ENCODE results near the gene MRPS25. TPM values are rescaled to one million over a fixed set of nuclear protein-coding genes. Genes with fewer than 3 reads are reported as not detected.

MRPS25 gene
- total RNA-seq, 1 donor from 2014 or later, result 105 TPM

GRCh38 chr3:15052335-15053242, 12.5 kb downstream of the MRPS25 start:
- Mint-ChIP-seq H3K27ac (no peak overlapping the region), H3K36me3 (ENCODE audit: low read depth) (peaks cover 39% of the 10 kb centered on the region)

GRCh38 chr3:15051531-15051930, 13.6 kb downstream of the MRPS25 start:
- Mint-ChIP-seq H3K4me1 (ENCODE audit: low read depth) (peaks cover 16% of the 10 kb centered on the region), H3K27me3 (ENCODE audit: insufficient read depth) (no peaks in the 10 kb centered on the region), H3K4me3 (no peak overlapping the region), H3K36me3 (ENCODE audit: low read depth) (peaks cover 40% of the 10 kb centered on the region), H3K27ac (no peak overlapping the region), H3K9me3 (no peaks in the 10 kb centered on the region)
- intact Hi-C loops (cut with micrococcal nuclease), result loop anchor here (2.0 to 5.0 kb wide), 2 partner anchors 13 to 124 kb away; partner anchors contain the start of gene MRPS25
- peak; percentile 17 for DNase-seq (ENCODE audit: low spot score)

More at GRCh38 chr3:15052335-15053242, 12.5 kb downstream of the MRPS25 start:
- H3K4me3 Mint-ChIP-seq, result no peak overlapping the region
- intact Hi-C loops (cut with micrococcal nuclease), result loop anchor here (5.0 kb wide), 1 partner anchor 125 kb away; no protein-coding TSS in a partner anchor
- DNase-seq (ENCODE audit: low spot score), result no peak
- H3K4me1 Mint-ChIP-seq (ENCODE audit: low read depth), result peaks cover 21% of the 10 kb centered on the region
- H3K9me3 Mint-ChIP-seq, result no peaks in the 10 kb centered on the region
- no peaks in the 10 kb centered on the region for H3K27me3 Mint-ChIP-seq (ENCODE audit: insufficient read depth)

- H3K27ac Mint-ChIP-seq, result peak overlapping the region; percentile 26
- no peaks in the 10 kb centered on the region for H3K27me3 Mint-ChIP-seq (ENCODE audit: insufficient read depth)
- DNase-seq (ENCODE audit: low spot score), result no peak
- H3K36me3 Mint-ChIP-seq (ENCODE audit: low read depth), result peaks cover 44% of the 10 kb centered on the region
- intact Hi-C loops (cut with micrococcal nuclease), result loop anchor here (2.0 to 5.0 kb wide), 2 partner anchors 14 to 123 kb away; partner anchors contain the start of gene MRPS25
- H3K4me1 Mint-ChIP-seq (ENCODE audit: low read depth), result peaks cover 18% of the 10 kb centered on the region
- H3K9me3 Mint-ChIP-seq, result no peaks in the 10 kb centered on the region
- no peak overlapping the region for H3K4me3 Mint-ChIP-seq
Observed at GRCh38 chr3:15050405-15051092, 14.6 kb downstream of the MRPS25 start.

- intact Hi-C loops (cut with micrococcal nuclease), result no loop called here
- Mint-ChIP-seq H3K27me3 (ENCODE audit: insufficient read depth) (no peaks in the 10 kb centered on the region), H3K4me3 (no peak overlapping the region), H3K27ac (no peak overlapping the region), H3K36me3 (ENCODE audit: low read depth) (peaks cover 45% of the 10 kb centered on the region), H3K9me3 (no peaks in the 10 kb centered on the region), H3K4me1 (ENCODE audit: low read depth) (peaks cover 18% of the 10 kb centered on the region)
- no peak for DNase-seq (ENCODE audit: low spot score)
Observed at GRCh38 chr3:15049584-15049983, 15.5 kb downstream of the MRPS25 start.

GRCh38 chr3:15045667-15046066, 19.4 kb downstream of the MRPS25 start:
- H3K4me3 Mint-ChIP-seq, result no peak overlapping the region
- peaks cover 49% of the 10 kb centered on the region for H3K36me3 Mint-ChIP-seq (ENCODE audit: low read depth)
- DNase-seq (ENCODE audit: low spot score), result no peak
- H3K9me3 Mint-ChIP-seq, result no peaks in the 10 kb centered on the region
- intact Hi-C loops (cut with micrococcal nuclease), result no loop called here
- no peaks in the 10 kb centered on the region for H3K27me3 Mint-ChIP-seq (ENCODE audit: insufficient read depth)
- H3K27ac Mint-ChIP-seq, result peak overlapping the region; percentile 35
- H3K4me1 Mint-ChIP-seq (ENCODE audit: low read depth), result peaks cover 34% of the 10 kb centered on the region

GRCh38 chr3:15044326-15044725, 20.8 kb downstream of the MRPS25 start:
- peaks cover 34% of the 10 kb centered on the region for H3K4me1 Mint-ChIP-seq (ENCODE audit: low read depth)
- no peak overlapping the region for H3K4me3 Mint-ChIP-seq
- no peaks in the 10 kb centered on the region for H3K9me3 Mint-ChIP-seq
- intact Hi-C loops (cut with micrococcal nuclease), result no loop called here
- no peak for DNase-seq (ENCODE audit: low spot score)
- peaks cover 46% of the 10 kb centered on the region for H3K36me3 Mint-ChIP-seq (ENCODE audit: low read depth)
- peak overlapping the region; percentile 69 for H3K27ac Mint-ChIP-seq
- H3K27me3 Mint-ChIP-seq (ENCODE audit: insufficient read depth), result no peaks in the 10 kb centered on the region

- intact Hi-C loops (cut with micrococcal nuclease), result no loop called here
- Mint-ChIP-seq H3K36me3 (ENCODE audit: low read depth) (peaks cover 46% of the 10 kb centered on the region), H3K27me3 (ENCODE audit: insufficient read depth) (no peaks in the 10 kb centered on the region)
Observed at GRCh38 chr3:15043408-15044171, 21.5 kb downstream of the MRPS25 start.

GRCh38 chr3:15042936-15043335, 22.2 kb downstream of the MRPS25 start:
- Mint-ChIP-seq H3K9me3 (no peaks in the 10 kb centered on the region), H3K4me3 (no peak overlapping the region), H3K27ac (no peak overlapping the region), H3K27me3 (ENCODE audit: insufficient read depth) (no peaks in the 10 kb centered on the region), H3K36me3 (ENCODE audit: low read depth) (peaks cover 44% of the 10 kb centered on the region), H3K4me1 (ENCODE audit: low read depth) (peaks cover 34% of the 10 kb centered on the region)
- intact Hi-C loops (cut with micrococcal nuclease), result no loop called here
- DNase-seq (ENCODE audit: low spot score), result no peak

More at GRCh38 chr3:15043408-15044171, 21.5 kb downstream of the MRPS25 start:
- Mint-ChIP-seq H3K4me1 (ENCODE audit: low read depth) (peaks cover 34% of the 10 kb centered on the region), H3K27ac (no peak overlapping the region), H3K4me3 (no peak overlapping the region), H3K9me3 (no peaks in the 10 kb centered on the region)
- no peak for DNase-seq (ENCODE audit: low spot score)

GRCh38 chr3:15041950-15042349, 23.2 kb downstream of the MRPS25 start:
- no peak overlapping the region for H3K4me3 Mint-ChIP-seq
- no peak for DNase-seq (ENCODE audit: low spot score)
- H3K4me1 Mint-ChIP-seq (ENCODE audit: low read depth), result peaks cover 34% of the 10 kb centered on the region
- H3K27ac Mint-ChIP-seq, result no peak overlapping the region
- intact Hi-C loops (cut with micrococcal nuclease), result no loop called here
- no peaks in the 10 kb centered on the region for H3K9me3 Mint-ChIP-seq
- H3K27me3 Mint-ChIP-seq (ENCODE audit: insufficient read depth), result no peaks in the 10 kb centered on the region
- H3K36me3 Mint-ChIP-seq (ENCODE audit: low read depth), result peaks cover 43% of the 10 kb centered on the region

GRCh38 chr3:15040844-15041243, 24.3 kb downstream of the MRPS25 start:
- no peak for DNase-seq (ENCODE audit: low spot score)
- intact Hi-C loops (cut with micrococcal nuclease), result no loop called here
- Mint-ChIP-seq H3K27ac (no peak overlapping the region), H3K9me3 (no peaks in the 10 kb centered on the region), H3K4me3 (no peak overlapping the region), H3K4me1 (ENCODE audit: low read depth) (peaks cover 34% of the 10 kb centered on the region), H3K27me3 (ENCODE audit: insufficient read depth) (no peaks in the 10 kb centered on the region), H3K36me3 (ENCODE audit: low read depth) (peaks cover 41% of the 10 kb centered on the region)

- intact Hi-C loops (cut with micrococcal nuclease), result no loop called here
- Mint-ChIP-seq H3K4me3 (no peak overlapping the region), H3K27ac (no peak overlapping the region), H3K9me3 (no peaks in the 10 kb centered on the region), H3K4me1 (ENCODE audit: low read depth) (peaks cover 9% of the 10 kb centered on the region), H3K36me3 (ENCODE audit: low read depth) (peaks cover 29% of the 10 kb centered on the region), H3K27me3 (ENCODE audit: insufficient read depth) (no peaks in the 10 kb centered on the region)
- no peak for DNase-seq (ENCODE audit: low spot score)
Observed at GRCh38 chr3:15038306-15038705, 26.8 kb downstream of the MRPS25 start.

GRCh38 chr3:15033103-15033502, 32.0 kb downstream of the MRPS25 start:
- no peaks in the 10 kb centered on the region for H3K27me3 Mint-ChIP-seq (ENCODE audit: insufficient read depth)
- H3K36me3 Mint-ChIP-seq (ENCODE audit: low read depth), result peaks cover 29% of the 10 kb centered on the region
- H3K9me3 Mint-ChIP-seq, result no peaks in the 10 kb centered on the region
- intact Hi-C loops (cut with micrococcal nuclease), result no loop called here
- no peaks in the 10 kb centered on the region for H3K4me1 Mint-ChIP-seq (ENCODE audit: low read depth)
- DNase-seq (ENCODE audit: low spot score), result no peak
- no peak overlapping the region for H3K27ac Mint-ChIP-seq
- no peak overlapping the region for H3K4me3 Mint-ChIP-seq

Data from activated T-helper 1 cell treated with anti-CD3 and anti-CD28 coated beads, Interleukin-12 subunit alpha, Interleukin-12 subunit beta, Interleukin-2, Interleukin-4 antibody, amounts not matched to agents 30 ng/mL and 10 ng/mL and 1 ng/mL, durations not matched to agents 14 hours and 24 hours and 36 hours (primary cell).